Umbilical cord (tissue), 2 donors: ENCODE data around the gene KCNK7. TPM values are rescaled to one million over a fixed set of nuclear protein-coding genes. Genes with fewer than 3 reads are reported as not detected.
A peak's percentile ranks its signal among the peaks of the same experiment; 100 is the strongest.

Experiments
- DNase-seq: peaks from one replicate; pipeline ENCODE4 v3.0.0-alpha.2; 2015; ENCODE audit warnings: low spot score
- total RNA-seq: library from RNA; depleted of rRNA; stranded (reverse); fragments of >200 nt; gene quantifications from one replicate; pipeline ENCODE4 v1.2.3, GENCODE V29; 2014; ENCODE audit warnings: low replicate concordance; ENCODE audit not compliant: insufficient read depth

The KCNK7 gene
- total RNA-seq, 1 donor from 2014 or later: not detected

DNA sequence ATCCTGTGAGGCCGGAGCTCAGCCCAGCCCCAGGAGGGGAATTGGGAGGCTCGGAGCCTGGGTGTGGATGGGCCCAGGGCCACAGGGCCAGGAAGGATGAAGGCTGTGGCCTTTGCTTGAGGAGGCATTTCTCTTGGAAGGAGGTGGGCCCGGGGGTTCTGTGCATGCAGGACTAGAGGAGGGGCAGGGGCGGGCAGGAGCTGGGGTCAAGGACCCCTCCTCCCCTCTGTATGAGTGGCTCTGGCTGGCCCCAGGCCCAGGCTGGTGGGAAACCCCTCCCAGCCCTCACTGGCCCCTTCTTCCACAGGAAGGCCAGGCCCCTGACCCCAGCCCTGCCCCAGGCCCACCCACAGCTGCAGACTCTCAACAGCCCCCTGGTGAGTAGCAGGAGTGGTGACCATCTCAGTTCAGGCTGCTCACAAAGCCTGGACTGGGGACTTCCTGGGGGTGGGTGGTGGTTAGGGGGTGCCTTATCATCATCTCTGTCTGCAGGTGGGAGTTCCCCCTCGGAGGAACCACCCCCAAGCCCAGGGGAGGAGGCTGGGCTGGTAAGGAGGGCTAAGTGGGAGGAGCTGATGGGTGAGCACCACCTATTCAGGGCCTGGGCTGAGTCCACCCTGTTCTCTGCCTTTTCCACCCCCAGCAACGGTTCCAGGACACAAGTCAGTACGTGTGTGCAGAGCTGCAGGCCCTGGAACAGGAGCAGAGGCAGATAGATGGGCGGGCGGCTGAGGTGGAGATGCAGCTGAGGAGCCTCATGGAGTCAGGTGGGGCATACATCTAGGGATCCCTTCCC is 6.0 kb downstream of the KCNK7 start:
- no peak for DNase-seq

DNA sequence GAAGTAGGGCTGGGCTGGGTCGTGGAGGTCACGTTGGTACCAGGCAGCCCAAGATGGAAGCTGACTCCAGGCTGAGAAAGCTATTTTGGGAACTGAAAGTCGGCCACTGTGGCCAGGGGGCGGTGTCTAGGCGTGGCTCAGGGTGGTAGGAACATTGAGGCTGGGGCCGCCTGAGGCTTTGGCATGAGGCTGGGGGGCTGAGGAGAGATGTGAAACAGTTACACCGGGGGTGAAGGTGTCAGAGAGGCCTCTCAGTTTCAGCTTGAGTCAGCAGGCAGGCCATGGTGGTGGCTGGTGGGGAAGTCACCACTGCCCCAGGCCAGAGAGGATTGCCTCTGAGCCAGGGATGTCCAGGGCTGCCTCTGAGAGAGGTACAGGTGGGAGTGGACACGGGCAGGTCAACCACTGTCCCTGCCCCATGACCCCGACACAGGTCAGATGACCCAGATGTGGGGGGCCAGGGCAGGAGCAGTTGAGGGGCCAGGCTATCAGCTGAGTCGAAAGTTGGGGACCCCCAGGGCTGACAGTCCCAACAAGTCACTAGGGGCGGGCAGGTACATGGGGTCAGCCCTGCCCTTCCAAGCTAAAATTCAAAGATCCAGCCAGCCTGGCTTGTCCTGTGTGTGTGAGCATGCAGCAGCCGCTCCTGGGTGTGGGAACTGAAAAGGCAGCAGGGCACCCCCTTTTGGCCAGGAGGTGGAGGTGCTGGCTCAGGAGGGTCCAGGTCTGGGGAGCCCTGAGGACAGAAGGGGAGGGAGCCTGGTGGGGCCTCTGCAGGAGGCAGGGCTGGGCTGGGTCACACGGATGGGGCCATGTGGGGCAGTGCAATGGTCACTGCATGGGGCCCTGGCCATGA is 7.2 kb downstream of the KCNK7 start:
- no peak for DNase-seq

GRCh38 chr11:65586676-65587075 is 8.9 kb downstream of the KCNK7 start:
- peak; percentile 91 for DNase-seq

DNA sequence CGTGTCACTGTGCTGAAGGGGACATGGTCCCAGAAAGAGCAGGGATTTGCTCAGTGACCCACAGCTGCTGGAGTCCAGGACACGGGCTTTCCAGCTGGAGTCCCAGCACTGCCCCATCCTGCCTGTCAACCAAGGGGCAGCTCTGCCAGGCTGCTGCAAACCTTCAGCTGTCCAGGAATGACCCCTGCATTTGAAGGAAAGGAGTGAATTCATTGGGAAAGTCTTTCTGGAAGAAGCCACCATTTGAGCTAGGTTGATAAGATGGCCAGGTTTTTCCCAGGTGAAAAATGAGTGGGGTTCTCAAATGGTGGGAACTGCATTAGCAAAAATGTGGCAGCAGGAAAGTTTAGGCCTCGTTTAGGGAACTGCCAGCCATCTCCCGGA is 9.4 kb downstream of the KCNK7 start:
- DNase-seq: no peak

GRCh38 chr11:65585396-65586246 is 10.0 kb downstream of the KCNK7 start:
- no peak for DNase-seq

DNA sequence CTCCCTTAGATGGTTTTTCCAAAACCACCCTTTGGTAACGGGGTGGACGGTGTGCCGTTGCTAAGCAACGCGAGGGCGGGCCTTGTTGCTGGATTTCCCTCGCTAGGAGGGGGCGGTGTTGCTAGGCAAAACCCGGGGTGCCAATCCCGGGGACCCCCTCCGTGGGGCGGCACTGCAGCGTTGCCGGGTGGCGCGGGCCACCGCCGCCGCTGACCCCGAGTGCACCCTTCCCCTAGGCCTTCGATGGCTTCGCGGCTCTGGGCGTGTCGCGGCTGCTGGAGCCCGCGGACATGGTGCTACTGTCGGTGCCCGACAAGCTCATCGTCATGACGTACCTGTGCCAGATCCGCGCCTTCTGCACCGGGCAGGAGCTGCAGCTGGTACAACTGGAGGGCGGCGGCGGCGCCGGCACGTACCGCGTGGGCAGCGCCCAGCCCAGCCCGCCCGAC is 10.9 kb downstream of the KCNK7 start:
- no peak for DNase-seq

- DNase-seq: no peak
Measured at GRCh38 chr11:65584106-65584505, 11.5 kb downstream of the KCNK7 start.

GRCh38 chr11:65583589-65583988 is 12.0 kb downstream of the KCNK7 start:
- no peak for DNase-seq

- DNase-seq: no peak
Measured at GRCh38 chr11:65581928-65582327, 13.7 kb downstream of the KCNK7 start.

DNA sequence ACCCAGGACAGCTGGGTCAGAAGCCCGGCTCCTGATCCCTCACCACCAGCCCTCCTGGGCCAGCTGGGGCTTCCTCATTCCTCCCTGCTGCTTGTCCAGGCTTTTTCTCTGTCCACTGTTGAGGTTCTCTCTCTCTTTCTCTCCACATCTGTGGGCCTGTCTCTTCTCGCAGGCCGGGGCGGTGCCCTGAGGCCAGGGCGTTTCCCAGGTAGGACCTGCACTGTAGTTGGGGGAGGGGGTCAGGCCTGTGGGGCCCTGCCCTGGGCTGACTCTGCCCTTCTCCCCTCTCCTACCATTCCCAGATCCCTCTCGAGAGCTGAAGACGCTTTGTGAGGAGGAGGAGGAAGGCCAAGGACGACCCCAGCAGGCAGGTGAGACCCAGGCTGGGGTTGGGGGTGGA is 14.8 kb downstream of the KCNK7 start:
- no peak for DNase-seq

DNA sequence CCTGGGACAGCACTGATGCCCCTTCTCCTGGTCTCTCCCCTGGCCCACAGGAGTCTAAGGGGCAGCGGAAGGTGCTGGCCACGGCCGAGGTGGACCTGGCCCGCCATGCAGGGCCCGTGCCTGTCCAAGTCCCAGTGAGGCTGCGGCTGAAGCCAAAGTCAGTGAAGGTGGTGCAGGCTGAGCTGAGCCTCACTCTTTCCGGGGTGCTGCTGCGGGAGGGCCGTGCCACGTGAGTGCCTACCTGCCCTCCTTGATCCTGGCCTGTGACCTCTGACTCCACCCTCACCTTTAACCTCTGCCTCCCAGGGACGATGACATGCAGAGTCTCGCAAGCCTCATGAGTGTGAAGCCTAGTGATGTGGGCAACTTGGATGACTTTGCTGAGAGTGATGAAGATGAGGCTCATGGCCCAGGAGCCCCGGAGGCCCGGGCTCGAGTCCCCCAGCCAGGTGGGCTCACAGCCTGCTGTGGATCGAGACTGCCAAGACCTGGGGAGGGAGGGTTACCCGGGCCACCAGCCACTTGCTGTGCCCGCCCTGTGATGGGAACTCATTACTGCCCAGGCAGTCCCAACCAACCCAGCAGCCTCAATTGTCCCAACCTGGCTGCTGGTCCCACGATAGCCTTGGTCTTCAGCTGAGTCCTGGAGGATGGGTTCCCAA is 15.4 kb downstream of the KCNK7 start:
- no peak for DNase-seq

DNA sequence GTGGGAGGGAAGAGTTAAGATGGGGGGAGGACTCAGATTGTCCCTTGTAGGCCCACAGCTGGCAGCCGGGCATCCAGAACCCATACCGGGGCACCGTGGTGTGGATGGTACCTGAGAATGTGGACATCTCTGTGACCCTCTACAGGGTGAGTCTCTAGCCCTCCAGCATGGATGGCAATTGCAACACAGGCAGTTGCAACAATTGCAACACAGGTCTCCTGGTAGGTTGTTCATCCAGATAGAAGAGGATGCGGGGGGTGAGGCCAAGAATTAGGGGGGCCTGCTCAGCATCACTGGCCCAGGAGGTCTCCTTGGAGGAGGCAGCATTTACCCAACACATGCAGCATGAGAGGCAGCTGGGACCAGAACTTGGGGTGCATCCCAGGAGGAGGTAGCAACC is 16.3 kb downstream of the KCNK7 start:
- no peak for DNase-seq

DNA sequence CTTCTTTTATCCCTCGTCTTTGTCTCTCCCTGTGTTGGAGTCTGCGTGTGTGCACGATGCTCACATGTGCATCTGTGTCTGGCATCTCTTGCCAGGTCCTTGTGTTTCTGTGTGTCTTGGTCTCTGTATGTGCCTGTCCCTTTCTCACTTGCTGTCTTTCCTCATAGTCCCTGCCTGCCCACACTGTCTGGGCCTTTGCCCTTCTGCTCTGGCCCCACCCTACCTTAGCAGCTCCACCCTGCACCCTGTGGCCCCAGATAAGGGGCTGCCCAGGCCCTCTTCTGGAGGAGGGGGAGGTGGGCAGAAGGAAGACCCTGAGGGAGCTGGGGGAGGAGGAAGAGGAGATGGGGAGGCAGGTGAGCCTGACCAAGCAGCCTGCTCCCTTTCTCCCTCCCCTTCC is 16.9 kb downstream of the KCNK7 start:
- no peak for DNase-seq

GRCh38 chr11:65578134-65578533 is 17.5 kb downstream of the KCNK7 start:
- DNase-seq: no peak

DNA sequence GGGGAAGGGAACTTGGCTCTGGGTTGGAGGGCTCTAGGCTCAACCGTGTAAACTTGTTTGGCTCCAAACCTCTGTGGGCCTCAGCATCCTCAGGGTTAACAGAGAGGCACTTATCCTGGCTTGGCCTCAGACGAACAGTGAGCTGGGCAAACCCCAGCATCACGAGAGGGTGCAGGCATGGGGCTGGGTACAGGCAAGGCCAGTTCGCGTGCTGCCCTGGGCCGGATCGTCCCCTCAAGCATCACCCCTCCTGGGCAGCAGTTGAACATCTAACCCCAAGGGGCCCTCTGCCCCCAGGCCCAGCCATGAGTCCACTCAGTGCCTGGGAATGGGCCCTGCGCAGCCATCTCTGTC is 17.9 kb downstream of the KCNK7 start:
- no peak for DNase-seq

DNA sequence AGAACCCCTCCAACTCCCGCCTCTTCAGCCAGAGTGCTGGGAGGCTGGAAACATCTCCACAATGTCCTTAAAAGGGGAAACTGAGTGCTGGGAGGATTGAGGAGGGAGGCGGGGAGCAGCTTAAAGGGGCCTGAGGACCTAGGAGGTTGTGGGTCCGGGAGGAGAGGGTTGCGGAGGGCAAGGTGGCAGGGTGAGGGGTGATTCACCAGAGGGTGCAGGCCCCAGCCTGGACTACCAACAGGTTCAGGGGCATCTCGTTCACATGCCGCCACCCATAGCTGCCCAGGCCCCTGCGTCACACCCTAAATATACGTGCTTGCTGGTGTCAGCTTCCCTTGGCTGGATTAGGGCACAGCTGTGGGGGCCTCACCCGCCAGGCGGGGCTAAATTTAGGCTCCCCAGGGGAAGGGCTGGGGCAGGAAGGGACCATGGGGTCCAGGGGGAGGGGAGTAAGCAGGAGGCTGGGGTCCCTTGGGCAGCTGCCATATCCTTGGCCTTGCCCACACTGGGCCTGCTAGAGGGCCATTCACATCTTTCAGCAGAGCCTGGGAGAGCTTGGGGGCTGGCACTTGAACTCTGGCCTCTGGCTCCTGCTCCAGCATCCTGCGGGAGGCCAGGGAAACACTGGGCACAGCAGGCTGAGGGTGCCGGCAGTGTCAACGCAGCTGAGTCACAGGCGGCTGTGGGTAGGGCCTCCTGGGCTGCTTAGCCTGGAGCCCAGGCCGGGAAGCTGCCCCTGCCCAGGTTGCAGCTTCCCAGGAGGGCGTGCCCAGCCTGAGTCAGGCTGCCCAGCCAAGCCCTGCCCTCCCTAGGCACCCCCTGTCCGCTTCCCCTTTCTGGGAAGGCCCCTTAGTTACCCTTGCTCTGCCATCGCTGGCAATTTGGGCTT is 18.5 kb downstream of the KCNK7 start:
- DNase-seq: peak; percentile 64

DNA sequence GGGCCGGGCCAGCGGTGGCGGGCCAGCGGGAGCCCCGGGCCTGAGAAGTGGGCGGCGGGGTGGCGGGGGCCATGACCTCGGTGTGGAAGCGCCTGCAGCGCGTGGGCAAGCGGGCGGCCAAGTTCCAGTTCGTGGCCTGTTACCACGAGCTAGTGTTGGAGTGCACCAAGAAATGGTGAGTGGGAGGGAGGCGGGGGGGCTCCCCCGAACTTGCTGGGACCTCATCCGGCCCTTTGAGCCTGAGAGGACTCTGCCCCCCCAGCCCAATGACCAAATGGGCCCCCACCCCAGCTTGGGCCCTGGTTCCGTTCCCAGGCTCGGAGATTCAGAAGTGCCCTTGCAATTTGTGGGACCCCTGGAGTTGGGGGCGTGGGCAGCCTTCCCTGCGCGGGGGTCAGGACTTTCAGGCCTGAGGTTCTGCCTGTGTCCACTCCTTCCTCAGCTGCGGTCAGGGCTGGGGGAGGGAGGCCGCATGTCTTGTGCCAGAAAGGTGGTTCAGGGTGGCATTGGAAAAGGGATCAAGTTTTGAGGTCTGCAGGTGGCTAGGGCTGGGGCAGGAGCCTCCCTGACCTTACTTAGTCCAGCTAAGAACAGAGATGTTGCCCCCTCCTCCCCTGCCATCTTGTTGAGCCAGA is 19.3 kb downstream of the KCNK7 start:
- DNase-seq: no peak

- peak; percentile 75 for DNase-seq
Measured at GRCh38 chr11:65575568-65576231, 19.9 kb downstream of the KCNK7 start, which contains the start of gene EHBP1L1. Gene EHBP1L1 (plus strand): TSS chr11:65576053. CDS start chr11:65576303, 250 bp downstream.
